Retinal pigment epithelial cell (primary cell): ENCODE measurements around the gene ADGRF1.

Experiments
- DNase-seq: peaks from one replicate; pipeline ENCODE4 v3.0.0-alpha.2; 2010; ENCODE audit warnings: low read depth
- H3K4me3 ChIP-seq: 2 replicates; pipeline ENCODE4 v1.5.1; 2011; ENCODE audit warnings: mild to moderate bottlenecking, low read length, control low read depth, moderate library complexity
- TF ChIP-seq, protein P1 (sequence below): conservative IDR thresholded peaks from 2 replicates; pipeline ENCODE4 v1.5.1; 2011; ENCODE audit warnings: low read depth, low read length, control low read depth, inconsistent platforms

Gene ADGRF1

GRCh38 chr6:47079638-47080037 is 37.5 kb upstream of the ADGRF1 start:
- no peak for DNase-seq
- H3K4me3 ChIP-seq, result no peak overlapping the region
- TF ChIP-seq, protein P1, sequence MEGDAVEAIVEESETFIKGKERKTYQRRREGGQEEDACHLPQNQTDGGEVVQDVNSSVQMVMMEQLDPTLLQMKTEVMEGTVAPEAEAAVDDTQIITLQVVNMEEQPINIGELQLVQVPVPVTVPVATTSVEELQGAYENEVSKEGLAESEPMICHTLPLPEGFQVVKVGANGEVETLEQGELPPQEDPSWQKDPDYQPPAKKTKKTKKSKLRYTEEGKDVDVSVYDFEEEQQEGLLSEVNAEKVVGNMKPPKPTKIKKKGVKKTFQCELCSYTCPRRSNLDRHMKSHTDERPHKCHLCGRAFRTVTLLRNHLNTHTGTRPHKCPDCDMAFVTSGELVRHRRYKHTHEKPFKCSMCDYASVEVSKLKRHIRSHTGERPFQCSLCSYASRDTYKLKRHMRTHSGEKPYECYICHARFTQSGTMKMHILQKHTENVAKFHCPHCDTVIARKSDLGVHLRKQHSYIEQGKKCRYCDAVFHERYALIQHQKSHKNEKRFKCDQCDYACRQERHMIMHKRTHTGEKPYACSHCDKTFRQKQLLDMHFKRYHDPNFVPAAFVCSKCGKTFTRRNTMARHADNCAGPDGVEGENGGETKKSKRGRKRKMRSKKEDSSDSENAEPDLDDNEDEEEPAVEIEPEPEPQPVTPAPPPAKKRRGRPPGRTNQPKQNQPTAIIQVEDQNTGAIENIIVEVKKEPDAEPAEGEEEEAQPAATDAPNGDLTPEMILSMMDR, result no peak

GRCh38 chr6:47078991-47079390 is 36.9 kb upstream of the ADGRF1 start:
- no peak for DNase-seq
- TF ChIP-seq, protein P1, result no peak
- H3K4me3 ChIP-seq, result no peak overlapping the region

GRCh38 chr6:47076422-47077344 is 34.6 kb upstream of the ADGRF1 start:
- DNase-seq, result peak; percentile 43
- H3K4me3 ChIP-seq, result no peak overlapping the region

DNA sequence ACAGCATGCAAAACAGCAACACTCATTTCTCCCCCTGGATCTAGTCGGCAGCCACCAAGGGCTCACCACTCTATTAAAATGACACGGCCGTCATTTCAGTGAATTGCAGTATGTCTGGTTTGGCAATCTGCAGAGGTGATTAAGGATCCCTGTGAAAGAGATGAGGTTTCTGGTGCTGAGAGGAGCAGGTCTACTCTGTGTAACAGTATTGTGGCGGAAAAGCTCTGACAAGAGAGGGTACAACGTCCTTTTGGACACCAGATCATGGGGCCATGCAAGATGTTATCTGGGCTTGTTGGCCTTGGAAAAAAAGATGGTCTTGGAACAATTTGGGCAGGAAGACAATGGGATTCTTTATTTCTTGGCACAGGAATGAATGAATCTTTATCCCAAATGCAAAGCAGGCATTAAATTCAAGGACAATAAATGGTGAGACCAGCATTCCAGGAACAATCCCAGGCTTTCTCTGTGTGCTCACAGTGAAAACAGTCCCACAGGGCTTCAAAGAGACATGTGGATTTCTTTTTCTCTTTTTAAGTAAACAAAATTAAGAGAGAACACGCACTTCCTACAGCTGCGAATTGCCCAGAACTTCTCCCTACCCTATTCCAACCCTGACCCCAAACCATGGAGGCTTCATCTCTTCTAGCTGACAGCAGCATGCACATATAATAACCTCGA is 33.7 kb upstream of the ADGRF1 start:
- TF ChIP-seq, protein P1, result no peak
- no peak for DNase-seq
- no peak overlapping the region for H3K4me3 ChIP-seq

More at GRCh38 chr6:47076422-47077344, 34.6 kb upstream of the ADGRF1 start:
- TF ChIP-seq, protein P1, result no peak

GRCh38 chr6:47075168-47075567 is 33.0 kb upstream of the ADGRF1 start:
- TF ChIP-seq, protein P1, result no peak
- no peak overlapping the region for H3K4me3 ChIP-seq
- DNase-seq, result no peak

DNA sequence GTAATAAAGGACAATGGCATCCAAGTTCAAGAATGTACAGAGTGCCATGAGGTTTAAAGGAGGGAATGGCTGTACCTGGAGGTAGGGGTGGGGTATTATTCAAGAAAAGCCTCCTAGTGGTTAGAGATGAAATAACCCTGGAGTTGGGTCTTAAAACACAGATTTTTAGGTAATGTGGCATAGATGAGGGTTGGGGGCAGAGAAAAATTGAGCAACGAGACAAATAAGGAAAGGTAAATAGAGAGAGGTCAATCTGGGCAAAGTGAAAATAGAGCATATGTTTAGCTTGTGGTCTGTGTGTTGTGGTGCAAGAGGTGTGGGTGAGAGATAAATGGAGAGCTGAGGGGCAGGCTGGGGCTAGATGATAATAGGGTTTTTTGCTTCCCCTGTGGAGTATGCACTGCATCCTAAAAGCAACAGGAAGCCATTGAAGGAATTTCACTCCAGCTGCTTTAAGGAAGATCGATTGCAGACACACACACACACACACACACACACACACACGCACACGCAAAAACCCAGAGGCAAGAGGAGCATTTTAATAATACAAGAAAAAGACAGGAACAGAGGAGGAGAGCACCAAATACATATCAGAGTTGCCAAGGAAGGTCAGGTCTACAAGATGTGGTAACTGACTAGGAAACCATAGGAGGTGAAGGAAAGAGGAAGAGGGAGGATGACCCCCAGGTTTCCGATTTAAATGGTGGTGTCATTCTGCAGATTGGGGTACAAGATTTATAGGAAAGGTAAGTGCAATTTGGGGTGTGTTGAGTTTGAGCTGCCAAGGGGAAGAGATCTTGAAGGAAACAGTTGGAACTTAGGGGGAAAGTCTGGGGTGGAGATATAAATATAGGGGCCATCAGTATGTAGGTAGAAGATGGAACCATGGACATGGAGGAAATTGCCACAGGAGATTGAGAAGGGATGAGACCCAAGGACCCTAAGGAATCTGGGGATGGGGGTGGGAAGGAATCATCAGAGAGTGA is 31.3 kb upstream of the ADGRF1 start:
- TF ChIP-seq, protein P1, result peak; percentile 45
- H3K4me3 ChIP-seq, result no peak overlapping the region
- DNase-seq, result no peak
